OCI-LY3 (cell line): ENCODE measurements around the gene TUBGCP2.

ENCODE experiments used
- EZH2phosphoT487 ChIP-seq: fragments of 200-600 bp; shearing (Covaris generic); IDR thresholded peaks from 2 replicates; pipeline ENCODE4 v1.6.1; 2018; ENCODE audit warnings: antibody characterized with exemption, mixed run types, low read depth
- TF ChIP-seq, protein P1 (sequence below): fragments of 200-600, 300-600 bp; sonication (generic); IDR thresholded peaks from 2 replicates; pipeline ENCODE4 v1.5.1; 2014; ENCODE audit warnings: antibody characterized with exemption, low read length, low read depth

DNA sequence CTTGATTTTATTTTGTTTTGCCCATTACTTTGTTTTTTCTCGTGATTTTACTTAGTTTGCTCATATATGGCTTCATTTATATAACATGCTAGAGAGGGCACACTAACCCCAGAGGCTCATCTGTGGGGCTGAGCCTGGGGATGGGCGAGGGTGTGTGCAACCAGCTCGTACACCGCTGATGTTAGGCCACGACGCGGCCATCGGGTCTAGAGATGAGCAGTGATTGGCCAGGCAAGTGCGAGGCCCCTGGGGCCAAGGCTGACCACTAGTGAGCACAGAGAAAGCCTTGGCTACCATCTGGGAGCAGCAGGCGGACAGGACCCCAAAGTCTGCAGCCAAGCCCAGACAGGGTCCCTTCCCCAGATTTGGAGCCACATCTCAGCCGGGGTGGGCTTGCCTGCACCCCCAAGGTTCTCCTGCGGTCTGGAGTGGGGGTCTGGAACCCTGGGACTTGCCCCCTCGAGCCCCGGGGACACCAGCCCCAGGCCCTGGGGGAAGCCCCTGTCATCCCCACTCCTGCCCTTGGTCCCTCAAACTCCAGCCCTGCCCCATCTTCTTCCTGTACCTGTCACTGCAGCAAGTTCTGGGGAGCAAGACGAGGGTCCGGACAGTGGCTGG lies 45.4 kb upstream of the TUBGCP2 start:
- TF ChIP-seq, protein P1, sequence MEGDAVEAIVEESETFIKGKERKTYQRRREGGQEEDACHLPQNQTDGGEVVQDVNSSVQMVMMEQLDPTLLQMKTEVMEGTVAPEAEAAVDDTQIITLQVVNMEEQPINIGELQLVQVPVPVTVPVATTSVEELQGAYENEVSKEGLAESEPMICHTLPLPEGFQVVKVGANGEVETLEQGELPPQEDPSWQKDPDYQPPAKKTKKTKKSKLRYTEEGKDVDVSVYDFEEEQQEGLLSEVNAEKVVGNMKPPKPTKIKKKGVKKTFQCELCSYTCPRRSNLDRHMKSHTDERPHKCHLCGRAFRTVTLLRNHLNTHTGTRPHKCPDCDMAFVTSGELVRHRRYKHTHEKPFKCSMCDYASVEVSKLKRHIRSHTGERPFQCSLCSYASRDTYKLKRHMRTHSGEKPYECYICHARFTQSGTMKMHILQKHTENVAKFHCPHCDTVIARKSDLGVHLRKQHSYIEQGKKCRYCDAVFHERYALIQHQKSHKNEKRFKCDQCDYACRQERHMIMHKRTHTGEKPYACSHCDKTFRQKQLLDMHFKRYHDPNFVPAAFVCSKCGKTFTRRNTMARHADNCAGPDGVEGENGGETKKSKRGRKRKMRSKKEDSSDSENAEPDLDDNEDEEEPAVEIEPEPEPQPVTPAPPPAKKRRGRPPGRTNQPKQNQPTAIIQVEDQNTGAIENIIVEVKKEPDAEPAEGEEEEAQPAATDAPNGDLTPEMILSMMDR: no peak
- no peak for TF ChIP-seq EZH2phosphoT487
